Measurements from ENCODE around the gene TNIP3.

GRCh38 chr4:121192013-121192412, 27.9 kb upstream of the TNIP3 start:
- TF ChIP-seq CTCF (conservative IDR thresholded peaks at IDR 0.05 in 1 of 2, IDR thresholded peaks at IDR 0.05 in 1 of 2; ENCODE audit: low read depth in 1 of 2, low read length in 2 of 2), result no peak
- no peak for TF ChIP-seq EZH2 (IDR thresholded peaks at IDR 0.05; ENCODE audit: low read length, missing control alignments)
